ENCODE measurements around the gene LEUTX. TPM values are rescaled to one million over a fixed set of nuclear protein-coding genes. Genes with fewer than 3 reads are reported as not detected.

Gene LEUTX
- polyA plus RNA-seq, 1 of the 3 experiments (the other 2 are of a cell fraction) = not detected

GRCh38 chr19:39765091-39766076 lies 13.3 kb upstream of the LEUTX start:
- no peaks in the 10 kb centered on the region for H3K9me2 ChIP-seq
- no peaks in the 10 kb centered on the region for H4K20me1 ChIP-seq (ENCODE audit: insufficient read depth)
- H3K36me3 ChIP-seq (replicated peaks in 1 of 2; ENCODE audit: control insufficient read depth in 1 of 2, insufficient read depth in 2 of 2, low read length in 1 of 2) = no peaks in the 10 kb centered on the region
- no peak overlapping the region for H2AFZ ChIP-seq (ENCODE audit: low read depth)
- no peak overlapping the region for H3K9ac ChIP-seq
- no peaks in the 10 kb centered on the region for H3K79me2 ChIP-seq (ENCODE audit: insufficient read depth)
- H3K9me3 ChIP-seq = no peaks in the 10 kb centered on the region
- no peaks in the 10 kb centered on the region for H3F3A ChIP-seq (replicated peaks; ENCODE audit: insufficient read depth)
- H3K4me1 ChIP-seq (ENCODE audit: control insufficient read depth in 1 of 2, insufficient read depth in 2 of 2, low read depth in 1 of 2, low read length in 1 of 2) = no peaks in the 10 kb centered on the region
- TF ChIP-seq MXI1 (IDR thresholded peaks at IDR 0.05; ENCODE audit: low read depth, low read length) (no peak), CTCF (IDR thresholded peaks at IDR 0.05) (peak; percentile 90), POLR2AphosphoS5 (IDR thresholded peaks at IDR 0.05; ENCODE audit: low read depth, low read length) (no peak), SMC3 (IDR thresholded peaks at IDR 0.05; ENCODE audit: low read depth, low read length) (0 out of 2 replicates have a peak, but pooled peaks have one; percentile 5), MEF2A (IDR thresholded peaks at IDR 0.05; ENCODE audit: borderline replicate concordance, low read depth) (no peak)
- ChIA-PET POLR2A (no interaction called here), CTCF (interaction anchor here (0.6 to 3.5 kb wide), 19 partner anchors 8 to 214 kb away, joined by 3 to 14 read pairs (median 4); no protein-coding TSS in a partner anchor)
- H3K4me2 ChIP-seq = no peak overlapping the region
- peak; percentile 29 for DNase-seq
- H3K27me3 ChIP-seq (ENCODE audit: insufficient read depth) = peaks cover 19% of the 10 kb centered on the region; the same call in 1 of the 2 replicates
- no peak overlapping the region for H3K27ac ChIP-seq (ENCODE audit: low read depth in 2 of 2, low read length in 1 of 2)
- WGBS (ENCODE audit: low lambda C conversion rate) = 7% methylated on average over 16 of the region's 16 CpGs
- peak overlapping the region in 1 of 2 experiments; percentile 11; a peak in 1 of 4 replicates for H3K4me3 ChIP-seq (ENCODE audit: low read depth in 2 of 2, low read length in 1 of 2)

GRCh38 chr19:39768334-39768733 lies 10.3 kb upstream of the LEUTX start:
- Histone ChIP-seq H3F3A (replicated peaks; ENCODE audit: insufficient read depth) (no peaks in the 10 kb centered on the region), H3K36me3 (replicated peaks in 1 of 2; ENCODE audit: control insufficient read depth in 1 of 2, insufficient read depth in 2 of 2, low read length in 1 of 2) (no peaks in the 10 kb centered on the region), H3K79me2 (ENCODE audit: insufficient read depth) (no peaks in the 10 kb centered on the region), H4K20me1 (ENCODE audit: insufficient read depth) (no peaks in the 10 kb centered on the region), H2AFZ (ENCODE audit: low read depth) (no peak overlapping the region), H3K9ac (no peak overlapping the region), H3K4me1 (ENCODE audit: control insufficient read depth in 1 of 2, insufficient read depth in 2 of 2, low read depth in 1 of 2, low read length in 1 of 2) (no peaks in the 10 kb centered on the region), H3K27me3 (ENCODE audit: insufficient read depth) (peaks cover 21% of the 10 kb centered on the region), H3K27ac (ENCODE audit: low read depth in 2 of 2, low read length in 1 of 2) (no peak overlapping the region), H3K9me3 (no peaks in the 10 kb centered on the region), H3K9me2 (no peaks in the 10 kb centered on the region), H3K4me3 (ENCODE audit: low read depth in 2 of 2, low read length in 1 of 2) (no peak overlapping the region), H3K4me2 (no peak overlapping the region)
- 30% methylated on average over 8 of the region's 8 CpGs for WGBS (ENCODE audit: low lambda C conversion rate)
- ChIA-PET CTCF (interaction anchor here (0.6 to 3.5 kb wide), 4 partner anchors 14 to 217 kb away, joined by 4 to 14 read pairs (median 8); no protein-coding TSS in a partner anchor), POLR2A (no interaction called here)
- DNase-seq = no peak
- TF ChIP-seq GABPA (IDR thresholded peaks at IDR 0.05; ENCODE audit: low read depth) (no peak), USF1 (IDR thresholded peaks at IDR 0.05; ENCODE audit: borderline replicate concordance, low read depth) (no peak), IRF3 (IDR thresholded peaks at IDR 0.05; ENCODE audit: low read depth, low read length) (no peak), PBX3 (IDR thresholded peaks at IDR 0.05) (no peak), RAD21 (IDR thresholded peaks at IDR 0.05; ENCODE audit: low read length) (no peak), MAX (IDR thresholded peaks at IDR 0.05; ENCODE audit: low read depth) (no peak), CTCF (IDR thresholded peaks at IDR 0.05) (no peak), NFIC (IDR thresholded peaks at IDR 0.05; ENCODE audit: borderline replicate concordance) (no peak)
